Hepatocyte (in vitro differentiated cells): Measurements from ENCODE around the gene ECSIT.

Experiments used
- CTCF ChIP-seq: fragments of 200-600 bp; sonication (generic); IDR thresholded peaks from 2 replicates; pipeline ENCODE4 v1.5.1; 2016; ENCODE audit warnings: antibody characterized with exemption, mild to moderate bottlenecking; ENCODE audit not compliant: poor library complexity
- EZH2 ChIP-seq: fragments of 200-600 bp; sonication (generic); IDR thresholded peaks from 2 replicates; pipeline ENCODE4 v1.6.1; 2016; ENCODE audit warnings: antibody characterized with exemption, mild to moderate bottlenecking, borderline replicate concordance
- EZH2phosphoT487 ChIP-seq: fragments of 200-600 bp; sonication (generic); IDR thresholded peaks from one replicate; pipeline ENCODE4 v1.6.1; 2018; ENCODE audit warnings: antibody characterized with exemption, mild to moderate bottlenecking, low read depth, moderate library complexity; ENCODE audit not compliant: unreplicated experiment, severe bottlenecking

DNA sequence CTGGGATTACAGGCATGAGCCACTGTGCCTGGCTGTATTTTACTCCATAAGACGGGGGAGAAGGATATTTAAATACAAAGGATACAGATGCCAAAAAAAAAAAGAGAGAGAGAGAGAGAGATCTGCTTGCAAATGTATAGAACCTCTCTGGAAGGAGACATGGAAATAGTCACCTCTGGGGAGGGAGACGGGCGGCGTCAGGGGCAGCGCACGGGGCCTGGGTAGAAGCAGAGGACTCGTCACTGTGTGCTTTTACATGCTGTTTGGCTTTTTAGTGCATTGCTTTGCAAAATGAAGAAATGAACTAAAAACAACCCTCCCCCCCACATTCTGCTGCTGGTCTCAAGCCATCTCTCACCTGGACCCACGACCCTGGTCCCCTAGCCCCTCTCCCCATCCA is 18.5 kb downstream of the ECSIT start:
- TF ChIP-seq CTCF, result no peak
- no peak for TF ChIP-seq EZH2
- no peak for TF ChIP-seq EZH2phosphoT487
